C4-2B (cell line): ENCODE results near the gene EMILIN1.

Experiments used
- CTCF ChIP-seq: fragments of 450-650 bp; conservative IDR thresholded peaks from 2 replicates; pipeline ENCODE4 v1.5.1; 2017; ENCODE audit warnings: mild to moderate bottlenecking
- ZFX ChIP-seq: fragments of 450-650 bp; IDR thresholded peaks from 2 replicates; pipeline ENCODE4 v1.6.1; 2017

GRCh38 chr2:27122791-27123190 lies 44.4 kb downstream of the EMILIN1 start:
- no peak for TF ChIP-seq CTCF
- TF ChIP-seq ZFX, result no peak
